GM12878 (cell line): ENCODE results near the gene ACP3. TPM values are rescaled to one million over a fixed set of nuclear protein-coding genes. Genes with fewer than 3 reads are reported as not detected.

ENCODE experiments used
- ATAC-seq: fragments of 200-7000 bp; cut with Tn5 transposase; 3 replicates; pipeline ENCODE4 v1.9.1; 2020; ENCODE audit warnings: mild to moderate bottlenecking, moderate library complexity
- BruUV-seq: library from RNA; stranded (reverse); fragments of 400-500 nt; replicated peaks from 2 replicates; lab custom pipeline; 2021; lab: Mats Ljungman, UMichigan
- CTCF ChIA-PET: fragments of 300-600 bp; sonication (Branson Sonifier 250); formaldehyde crosslinking; extraction: SDS; loops from one replicate; lab custom pipeline; 2021; ENCODE audit warnings: inconsistent platforms; lab: Yijun Ruan, JAX
- POLR2A ChIA-PET: fragments of 350-600 bp; formaldehyde crosslinking; extraction: SDS; loops from one replicate; lab custom pipeline; 2021; ENCODE audit warnings: inconsistent platforms; lab: Charles Lee
- RAD21 ChIA-PET: fragments of 300-600 bp; sonication (Branson Sonifier 250); formaldehyde crosslinking; loops from one replicate; lab custom pipeline; 2023; ENCODE audit warnings: antibody characterized with exemption; ENCODE audit not compliant: unreplicated experiment; lab: Charles Lee
- SMC1A ChIA-PET: fragments of 300-600 bp; sonication (Branson Sonifier 250); formaldehyde crosslinking; loops from one replicate; lab custom pipeline; 2023; ENCODE audit not compliant: unreplicated experiment, uncharacterized antibody; lab: Charles Lee
- DNase-seq: peaks from one replicate; pipeline ENCODE4 v3.0.0-alpha.2; 2011; ENCODE audit warnings: low read depth, low spot score
- FAIRE-seq: peaks from 3 replicates; lab custom pipeline; 2011; peaks lifted over from hg19 to GRCh38; lab: Jason Lieb, UNC
- H2AFZ ChIP-seq: 2 replicates; pipeline ENCODE4 v1.6.0; 2011; ENCODE audit warnings: low read depth, low read length, control low read depth; ENCODE audit not compliant: control insufficient read depth
- H3K27ac ChIP-seq: 2 replicates; pipeline ENCODE4 v1.5.1; 2011; ENCODE audit warnings: control low read depth; ENCODE audit not compliant: control insufficient read depth, insufficient read depth
- H3K27me3 ChIP-seq, 2 experiments: replicated peaks in 1 of 2; 2 replicates each; pipeline versions ENCODE4 v1.6.0 to v1.6.1; 2011; ENCODE audit warnings: low read length in 1 of 2; ENCODE audit not compliant: control insufficient read depth in 2 of 2, insufficient read depth in 2 of 2
- H3K36me3 ChIP-seq, 2 experiments: 2 replicates each; pipeline ENCODE4 v1.5.1; 2011; ENCODE audit warnings: low read length in 1 of 2; ENCODE audit not compliant: control insufficient read depth in 2 of 2, insufficient read depth in 2 of 2
- H3K4me1 ChIP-seq: 2 replicates; pipeline ENCODE4 v1.6.1; 2011; ENCODE audit warnings: mild to moderate bottlenecking, low read length, moderate library complexity, mixed read lengths; ENCODE audit not compliant: control insufficient read depth, insufficient read depth
- H3K4me2 ChIP-seq: 2 replicates; pipeline ENCODE4 v1.6.0; 2011; ENCODE audit warnings: control low read depth; ENCODE audit not compliant: control insufficient read depth, insufficient read depth
- H3K4me3 ChIP-seq: fragments of 200-600 bp; sonication (generic); 2 replicates; pipeline ENCODE4 v1.5.1; 2016
- H3K79me2 ChIP-seq: 2 replicates; pipeline ENCODE4 v1.6.0; 2011; ENCODE audit warnings: low read length; ENCODE audit not compliant: control insufficient read depth, insufficient read depth
- H3K9ac ChIP-seq: 2 replicates; pipeline ENCODE4 v1.8.0; 2011; ENCODE audit warnings: low read length, control low read depth, mixed read lengths; ENCODE audit not compliant: control insufficient read depth, insufficient read depth
- H3K9me3 ChIP-seq: replicated peaks from 3 replicates; pipeline ENCODE4 v1.5.1; 2011; ENCODE audit warnings: mild to moderate bottlenecking, low read length; ENCODE audit not compliant: control insufficient read depth, insufficient read depth
- H4K20me1 ChIP-seq: 2 replicates; pipeline ENCODE4 v1.6.0; 2011; ENCODE audit not compliant: control insufficient read depth, insufficient read depth
- CTCF ChIP-seq, 3 experiments: IDR thresholded peaks in 2 of 3; conservative IDR thresholded peaks in 1 of 3; 2 replicates each; pipeline ENCODE4 v1.5.1; 2011; ENCODE audit warnings: low read depth in 3 of 3, low read length in 3 of 3, mild to moderate bottlenecking in 3 of 3, control low read depth in 2 of 3, moderate library complexity in 2 of 3, inconsistent platforms in 1 of 3, mixed read lengths in 1 of 3; ENCODE audit not compliant: control insufficient read depth in 2 of 3, insufficient read depth in 1 of 3; ENCODE audit errors: extremely low read depth in 1 of 3
- EGR1 ChIP-seq, 2 experiments: IDR thresholded peaks; 1 replicate in 1 of 2; 2 replicates in 1 of 2; pipeline ENCODE4 v1.6.1; 2011 to 2012; ENCODE audit warnings: low read depth in 2 of 2, low read length in 2 of 2, borderline replicate concordance in 1 of 2, mild to moderate bottlenecking in 1 of 2, moderate library complexity in 1 of 2
- IKZF2 ChIP-seq, 2 experiments: fragments of 450-650 bp; IDR thresholded peaks; 2 replicates each; pipeline ENCODE4 v1.6.1; 2017; ENCODE audit warnings: mild to moderate bottlenecking in 2 of 2, moderate library complexity in 2 of 2
- MEF2B ChIP-seq: fragments of 450-650 bp; IDR thresholded peaks from 2 replicates; pipeline ENCODE4 v1.6.1; 2018; ENCODE audit warnings: mild to moderate bottlenecking, moderate library complexity; ENCODE audit not compliant: partially characterized antibody, poor library complexity, severe bottlenecking
- NR2F1 ChIP-seq: fragments of 450-650 bp; conservative IDR thresholded peaks from 2 replicates; pipeline ENCODE4 v1.6.1; 2017; ENCODE audit warnings: mild to moderate bottlenecking
- PAX8 ChIP-seq: fragments of 450-650 bp; IDR thresholded peaks from 2 replicates; pipeline ENCODE4 v1.6.1; 2017; ENCODE audit warnings: mild to moderate bottlenecking, moderate library complexity
- POU2F2 ChIP-seq: IDR thresholded peaks from 3 replicates; pipeline ENCODE4 v1.6.1; 2011; ENCODE audit warnings: low read depth, mild to moderate bottlenecking, low read length, borderline replicate concordance
- PRDM15 ChIP-seq: fragments of 450-650 bp; formaldehyde crosslinking; IDR thresholded peaks from 2 replicates; pipeline ENCODE4 v1.4.0; 2020; ENCODE audit warnings: mild to moderate bottlenecking, moderate library complexity
- RAD51 ChIP-seq: fragments of 450-650 bp; IDR thresholded peaks from 2 replicates; pipeline ENCODE4 v1.6.1; 2016; ENCODE audit warnings: moderate library complexity, mild to moderate bottlenecking, inconsistent platforms
- SIX5 ChIP-seq: IDR thresholded peaks from 2 replicates; pipeline ENCODE4 v1.6.1; 2011; ENCODE audit warnings: mild to moderate bottlenecking, low read depth, low read length, moderate library complexity; ENCODE audit not compliant: severe bottlenecking
- TCF12 ChIP-seq: IDR thresholded peaks from 2 replicates; pipeline ENCODE4 v1.6.1; 2011; ENCODE audit warnings: low read depth, mild to moderate bottlenecking, low read length
- USF1 ChIP-seq: IDR thresholded peaks from 2 replicates; pipeline ENCODE4 v1.6.1; 2011; ENCODE audit warnings: borderline replicate concordance, low read depth, mild to moderate bottlenecking, moderate library complexity, mixed read lengths, low read length; ENCODE audit not compliant: insufficient read depth; ENCODE audit errors: extremely low read length
- WGBS: methylation state at CpG from one replicate; pipeline ENCODE4 v1.1.6; 2016; ENCODE audit warnings: low lambda C conversion rate; ENCODE audit not compliant: insufficient replicate concordance, insufficient coverage; ENCODE audit errors: missing lambda C conversion rate; 5-methylcytosine and 5-hydroxymethylcytosine counted together
- in situ Hi-C: fragments of 300-500 bp; cut with MboI; formaldehyde crosslinking; loops from 9 replicates; pipeline ENCODE4 v1.14.3; 2018; ENCODE audit warnings: mixed read lengths
- intact Hi-C: fragments of 100-400 bp; cut with micrococcal nuclease; formaldehyde crosslinking; loops from one replicate; pipeline ENCODE4 v1.14.2; 2022; ENCODE audit not compliant: unreplicated experiment
- polyA plus RNA-seq, 11 experiments: library from polyadenylated mRNA; depleted of rRNA in 4 of 11; unstranded in 6 of 11; stranded (reverse) in 5 of 11; fragments of >200 nt; fragmentation: Nextera tagmentation in 4 of 11; fragmentation: Illumina TruSeq in 1 of 11; extraction: Ambion mirVana in 4 of 11; extraction: Trizol in 1 of 11; gene quantifications; 1 replicate in 1 of 11; 2 replicates in 10 of 11; pipeline versions ENCODE4 v1.2.1 to v1.2.3, GENCODE V29; 2011 to 2016; ENCODE audit warnings: inconsistent platforms in 2 of 11, missing spikeins in 2 of 11, low read depth in 1 of 11
- total RNA-seq, 4 experiments: library from RNA; depleted of rRNA in 3 of 4; stranded (reverse); fragments of >200 nt in 3 of 4; fragmentation: Illumina TruSeq in 1 of 4; extraction: Trizol in 1 of 4; gene quantifications; 2 replicates each; pipeline versions ENCODE4 v1.2.1 to v1.2.3, GENCODE V29; 2013 to 2021

ACP3 gene
- total and polyA plus RNA-seq, 10 of the 15 experiments (the other 5 are each of a cell fraction or from before 2014, with no cell fraction given) = 0.05 to 0.41 TPM; not detected in 8

- ChIA-PET CTCF (interaction anchor here (2.6 to 7.9 kb wide), 2 partner anchors 44 to 53 kb away, joined by 11 to 195 read pairs; no protein-coding TSS in a partner anchor), RAD21 (interaction anchor here (4.6 kb wide), 1 partner anchor 44 kb away, joined by 70 read pairs; no protein-coding TSS in a partner anchor), POLR2A (no interaction called here), SMC1A (interaction anchor here (1.2 to 6.3 kb wide), 4 partner anchors 44 to 358 kb away, joined by 3 to 92 read pairs (median 4); no protein-coding TSS in a partner anchor)
- Histone ChIP-seq H3K36me3 (no peaks in the 10 kb centered on the region), H3K4me1 (no peaks in the 10 kb centered on the region), H3K9me3 (no peaks in the 10 kb centered on the region; the same call in 2 of the 3 replicates), H3K79me2 (no peaks in the 10 kb centered on the region), H3K27ac (no peak overlapping the region), H3K27me3 (no peaks in the 10 kb centered on the region), H3K4me2 (no peak overlapping the region), H4K20me1 (no peaks in the 10 kb centered on the region), H2AFZ (no peak overlapping the region), H3K4me3 (no peak overlapping the region), H3K9ac (no peak overlapping the region)
- no peak for TF ChIP-seq PAX8
- TF ChIP-seq RAD51 = no peak
- TF ChIP-seq IKZF2 (IDR thresholded peaks at IDR 0.05) = no peak
- no peak for TF ChIP-seq CTCF (IDR thresholded peaks at IDR 0.05 in 2 of 3, conservative IDR thresholded peaks at IDR 0.05 in 1 of 3; ENCODE audit: control insufficient read depth in 2 of 3, extremely low read depth in 1 of 3, insufficient read depth in 1 of 3, low read depth in 3 of 3, low read length in 3 of 3)
- no peak for TF ChIP-seq EGR1 (IDR thresholded peaks at IDR 0.05; ENCODE audit: borderline replicate concordance in 1 of 2, low read depth in 2 of 2, low read length in 2 of 2)
- no peak for TF ChIP-seq USF1
- TF ChIP-seq PRDM15 (CRISPR knock-in tag) = no peak
- TF ChIP-seq POU2F2 = no peak
- TF ChIP-seq SIX5 = no peak
- TF ChIP-seq MEF2B = no peak
- no peak for TF ChIP-seq NR2F1
- no peak for TF ChIP-seq TCF12
- WGBS = 87% methylated on average over 24 of the region's 24 CpGs
- no peak for ATAC-seq
- in situ Hi-C loops (no loop called here), intact Hi-C loops (loop anchor here (10.0 kb wide), 1 partner anchor 361 kb away; the partner anchor contains the start of gene CPNE4)
- no TSS peak for BruUV-seq
- DNase-seq = no peak
- no peak for FAIRE-seq
These were observed 79.0 kb downstream of the ACP3 start for GRCh38 chr3:132396255-132396654.
